Panc1 (cell line): ENCODE measurements around the gene DYNLRB1. TPM values are rescaled to one million over a fixed set of nuclear protein-coding genes. Genes with fewer than 3 reads are reported as not detected.

Experiments
- ATAC-seq: fragments of 200-7000 bp; cut with Tn5 transposase; 2 replicates; pipeline ENCODE4 v1.9.1; 2020; ENCODE audit warnings: mild to moderate bottlenecking, moderate library complexity
- BruUV-seq: library from RNA; stranded (reverse); fragments of 400-500 nt; replicated peaks from 2 replicates; lab custom pipeline; 2021; lab: Mats Ljungman, UMichigan
- CTCF ChIA-PET: fragments of 300-600 bp; sonication (Branson Sonifier 250); formaldehyde crosslinking; loops from one replicate; lab custom pipeline; 2022; ENCODE audit warnings: antibody characterized with exemption; lab: Charles Lee
- POLR2A ChIA-PET: fragments of 300-600 bp; sonication (Branson Sonifier 250); formaldehyde crosslinking; loops from one replicate; lab custom pipeline; 2022; ENCODE audit warnings: antibody characterized with exemption; lab: Charles Lee
- DNase-seq: peaks from one replicate; pipeline ENCODE4 v3.0.0-alpha.2; 2010; ENCODE audit warnings: low read depth, low spot score
- H3K27ac ChIP-seq: 2 replicates; pipeline ENCODE4 v1.5.1; 2011; ENCODE audit warnings: mild to moderate bottlenecking, low read length, inconsistent platforms
- H3K27me3 ChIP-seq: fragments of 200-500 bp; sonication (Bioruptor generic); 2 replicates; pipeline ENCODE4 v1.6.0; 2014; ENCODE audit warnings: low read length, inconsistent platforms; ENCODE audit not compliant: control insufficient read depth, insufficient read depth
- H3K36me3 ChIP-seq: fragments of 200-500 bp; sonication (Bioruptor generic); 2 replicates; pipeline ENCODE4 v1.5.1; 2014; ENCODE audit warnings: inconsistent platforms, mild to moderate bottlenecking, low read length, moderate library complexity; ENCODE audit not compliant: control insufficient read depth, insufficient read depth
- H3K4me1 ChIP-seq: 2 replicates; pipeline ENCODE4 v1.5.1; 2011; ENCODE audit warnings: inconsistent platforms, mild to moderate bottlenecking, low read length, moderate library complexity; ENCODE audit not compliant: control insufficient read depth, insufficient read depth
- H3K4me3 ChIP-seq, 2 experiments: 2 replicates each; pipeline ENCODE4 v1.5.1; 2011 to 2012; ENCODE audit warnings: low read depth in 2 of 2, low read length in 2 of 2, mild to moderate bottlenecking in 2 of 2, inconsistent platforms in 1 of 2, moderate library complexity in 1 of 2
- H3K9me3 ChIP-seq: fragments of 200-500 bp; sonication (Bioruptor generic); 2 replicates; pipeline ENCODE4 v1.5.1; 2014; ENCODE audit warnings: low read depth, mild to moderate bottlenecking, inconsistent platforms, low read length, moderate library complexity; ENCODE audit not compliant: control insufficient read depth, insufficient read depth
- POLR2AphosphoS5 ChIP-seq: IDR thresholded peaks from 2 replicates; pipeline ENCODE4 v1.6.1; 2012; ENCODE audit warnings: mild to moderate bottlenecking, low read depth, low read length, moderate library complexity
- SIN3A ChIP-seq: IDR thresholded peaks from 2 replicates; pipeline ENCODE4 v1.6.1; 2012; ENCODE audit warnings: low read depth, mild to moderate bottlenecking, low read length, moderate library complexity, borderline replicate concordance; ENCODE audit not compliant: insufficient read depth
- TCF7L2 ChIP-seq: IDR thresholded peaks from 2 replicates; pipeline ENCODE4 v1.6.1; 2011; ENCODE audit warnings: mild to moderate bottlenecking, low read depth, low read length, inconsistent platforms
- in situ Hi-C: cut with HindIII; loops from 2 replicates; pipeline ENCODE4 v1.10.0; 2016; ENCODE audit warnings: low sequenced_read_pairs, low pct_unique_long_range_greater_than_20kb
- intact Hi-C: fragments of 100-400 bp; cut with micrococcal nuclease; formaldehyde crosslinking; loops from one replicate; pipeline ENCODE4 v1.10.0; 2022; ENCODE audit not compliant: unreplicated experiment
- total RNA-seq: library from RNA; stranded (reverse); gene quantifications from one replicate; pipeline ENCODE4 v1.2.1, GENCODE V29; 2021; ENCODE audit not compliant: unreplicated experiment
- TF ChIP-seq, protein P1 (sequence below), 2 experiments: IDR thresholded peaks; 2 replicates each; pipeline ENCODE4 v1.6.1; 2011 to 2012; ENCODE audit warnings: low read depth in 2 of 2, control low read depth in 1 of 2, low read length in 1 of 2, mild to moderate bottlenecking in 1 of 2, moderate library complexity in 1 of 2; ENCODE audit not compliant: insufficient read depth in 1 of 2
- TF ChIP-seq, protein P2 (sequence below): fragments of 450-650 bp; IDR thresholded peaks from 2 replicates; pipeline ENCODE4 v1.5.1; 2017; ENCODE audit warnings: mild to moderate bottlenecking

The DYNLRB1 gene
- total RNA-seq, 1 experiment from 2014 or later: 155 TPM

DNA sequence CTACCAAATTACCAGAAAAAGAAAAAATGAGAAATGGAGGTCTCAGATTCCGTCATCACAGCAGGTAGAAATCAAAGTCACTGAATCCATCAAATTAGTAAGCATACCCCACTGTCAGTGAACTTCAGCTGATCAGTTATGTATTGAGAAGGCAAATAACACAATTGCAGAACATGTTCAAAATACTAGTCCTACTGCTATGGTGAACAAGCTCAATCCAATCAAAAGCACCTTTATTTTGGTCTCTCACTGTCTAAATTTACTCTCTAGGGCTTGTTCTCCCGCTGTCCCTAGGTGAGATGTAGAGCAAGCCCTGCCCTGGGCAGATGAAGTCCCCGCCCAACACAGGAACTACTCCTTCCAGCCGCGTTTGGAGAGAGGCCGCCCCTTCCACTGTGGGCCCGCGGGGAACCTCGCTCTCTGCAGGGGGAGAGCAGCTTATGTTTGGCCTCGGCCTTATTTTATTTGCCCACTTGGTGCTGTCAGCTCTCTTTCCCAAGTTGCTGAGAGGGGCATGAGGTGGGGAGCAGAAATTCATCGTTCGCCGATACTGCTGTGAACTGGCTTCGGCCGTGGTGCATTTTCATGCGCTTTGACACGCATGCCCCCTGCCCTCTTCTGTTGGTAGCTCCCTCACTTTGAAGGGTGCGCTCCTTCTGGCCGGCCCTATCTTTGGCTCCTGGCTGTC, 28.0 kb downstream of the DYNLRB1 start:
- DNase-seq (no peak), ATAC-seq (no peak)
- no peak overlapping the region for H3K4me3 ChIP-seq
- no peaks in the 10 kb centered on the region for H3K9me3 ChIP-seq
- no peak overlapping the region for H3K27ac ChIP-seq
- ChIA-PET CTCF (interaction anchor here (0.6 to 0.7 kb wide), 2 partner anchors 216 to 423 kb away, joined by 3 to 12 read pairs; no protein-coding TSS in a partner anchor), POLR2A (interaction anchor here (0.5 kb wide), 1 partner anchor 147 kb away, joined by 6 read pairs; no protein-coding TSS in a partner anchor)
- H3K4me1 ChIP-seq: no peaks in the 10 kb centered on the region
- H3K36me3 ChIP-seq: no peaks in the 10 kb centered on the region; the same call in 1 of the 2 replicates
- intact Hi-C loops (no loop called here), in situ Hi-C loops (no loop called here)
- no peaks in the 10 kb centered on the region for H3K27me3 ChIP-seq
- no TSS peak for BruUV-seq
- TF ChIP-seq SIN3A (no peak), TCF7L2 (no peak), POLR2AphosphoS5 (no peak)
- TF ChIP-seq, protein P1, sequence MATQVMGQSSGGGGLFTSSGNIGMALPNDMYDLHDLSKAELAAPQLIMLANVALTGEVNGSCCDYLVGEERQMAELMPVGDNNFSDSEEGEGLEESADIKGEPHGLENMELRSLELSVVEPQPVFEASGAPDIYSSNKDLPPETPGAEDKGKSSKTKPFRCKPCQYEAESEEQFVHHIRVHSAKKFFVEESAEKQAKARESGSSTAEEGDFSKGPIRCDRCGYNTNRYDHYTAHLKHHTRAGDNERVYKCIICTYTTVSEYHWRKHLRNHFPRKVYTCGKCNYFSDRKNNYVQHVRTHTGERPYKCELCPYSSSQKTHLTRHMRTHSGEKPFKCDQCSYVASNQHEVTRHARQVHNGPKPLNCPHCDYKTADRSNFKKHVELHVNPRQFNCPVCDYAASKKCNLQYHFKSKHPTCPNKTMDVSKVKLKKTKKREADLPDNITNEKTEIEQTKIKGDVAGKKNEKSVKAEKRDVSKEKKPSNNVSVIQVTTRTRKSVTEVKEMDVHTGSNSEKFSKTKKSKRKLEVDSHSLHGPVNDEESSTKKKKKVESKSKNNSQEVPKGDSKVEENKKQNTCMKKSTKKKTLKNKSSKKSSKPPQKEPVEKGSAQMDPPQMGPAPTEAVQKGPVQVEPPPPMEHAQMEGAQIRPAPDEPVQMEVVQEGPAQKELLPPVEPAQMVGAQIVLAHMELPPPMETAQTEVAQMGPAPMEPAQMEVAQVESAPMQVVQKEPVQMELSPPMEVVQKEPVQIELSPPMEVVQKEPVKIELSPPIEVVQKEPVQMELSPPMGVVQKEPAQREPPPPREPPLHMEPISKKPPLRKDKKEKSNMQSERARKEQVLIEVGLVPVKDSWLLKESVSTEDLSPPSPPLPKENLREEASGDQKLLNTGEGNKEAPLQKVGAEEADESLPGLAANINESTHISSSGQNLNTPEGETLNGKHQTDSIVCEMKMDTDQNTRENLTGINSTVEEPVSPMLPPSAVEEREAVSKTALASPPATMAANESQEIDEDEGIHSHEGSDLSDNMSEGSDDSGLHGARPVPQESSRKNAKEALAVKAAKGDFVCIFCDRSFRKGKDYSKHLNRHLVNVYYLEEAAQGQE (IDR thresholded peaks at IDR 0.05; ENCODE audit: insufficient read depth in 1 of 2, low read depth in 2 of 2, low read length in 1 of 2): no peak
- TF ChIP-seq, protein P2, sequence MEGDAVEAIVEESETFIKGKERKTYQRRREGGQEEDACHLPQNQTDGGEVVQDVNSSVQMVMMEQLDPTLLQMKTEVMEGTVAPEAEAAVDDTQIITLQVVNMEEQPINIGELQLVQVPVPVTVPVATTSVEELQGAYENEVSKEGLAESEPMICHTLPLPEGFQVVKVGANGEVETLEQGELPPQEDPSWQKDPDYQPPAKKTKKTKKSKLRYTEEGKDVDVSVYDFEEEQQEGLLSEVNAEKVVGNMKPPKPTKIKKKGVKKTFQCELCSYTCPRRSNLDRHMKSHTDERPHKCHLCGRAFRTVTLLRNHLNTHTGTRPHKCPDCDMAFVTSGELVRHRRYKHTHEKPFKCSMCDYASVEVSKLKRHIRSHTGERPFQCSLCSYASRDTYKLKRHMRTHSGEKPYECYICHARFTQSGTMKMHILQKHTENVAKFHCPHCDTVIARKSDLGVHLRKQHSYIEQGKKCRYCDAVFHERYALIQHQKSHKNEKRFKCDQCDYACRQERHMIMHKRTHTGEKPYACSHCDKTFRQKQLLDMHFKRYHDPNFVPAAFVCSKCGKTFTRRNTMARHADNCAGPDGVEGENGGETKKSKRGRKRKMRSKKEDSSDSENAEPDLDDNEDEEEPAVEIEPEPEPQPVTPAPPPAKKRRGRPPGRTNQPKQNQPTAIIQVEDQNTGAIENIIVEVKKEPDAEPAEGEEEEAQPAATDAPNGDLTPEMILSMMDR: no peak

DNA sequence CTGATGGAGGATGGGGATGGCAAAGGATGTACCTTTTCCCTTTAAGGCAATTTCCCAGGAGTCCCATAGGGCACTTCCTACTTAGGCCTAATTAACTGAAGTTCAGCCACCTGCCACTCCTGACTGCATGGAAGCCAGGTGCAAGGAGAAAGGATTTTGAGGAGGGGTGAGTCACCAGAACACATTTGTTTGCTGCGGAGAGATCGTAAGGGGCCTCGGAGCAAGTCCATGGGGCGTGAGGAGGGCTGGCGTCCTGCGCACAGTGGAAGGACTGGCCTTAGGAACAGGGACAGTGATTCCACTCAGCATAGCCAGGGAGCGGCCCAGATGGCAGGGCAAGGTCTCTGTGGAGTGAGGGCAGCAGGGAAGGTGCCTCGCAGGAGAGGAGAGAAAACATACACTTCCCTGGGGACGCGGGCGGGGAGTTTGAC, 30.5 kb downstream of the DYNLRB1 start:
- ChIA-PET CTCF (no interaction called here), POLR2A (no interaction called here)
- in situ Hi-C loops: no loop called here

More for the DNA sequence above, 30.5 kb downstream of the DYNLRB1 start:
- no peak for DNase-seq
- ATAC-seq: no peak
- Histone ChIP-seq H3K9me3 (no peaks in the 10 kb centered on the region), H3K27me3 (no peaks in the 10 kb centered on the region), H3K4me3 (no peak overlapping the region), H3K36me3 (no peaks in the 10 kb centered on the region), H3K4me1 (no peaks in the 10 kb centered on the region), H3K27ac (no peak overlapping the region)
- TF ChIP-seq, protein P2: no peak
- intact Hi-C loops: no loop called here
- BruUV-seq: no TSS peak
